Measurements from ENCODE around the gene PRKAR1B.

Gene PRKAR1B

GRCh38 chr7:690478-691360 is 36.4 kb downstream of the PRKAR1B start:
- DNase-seq, result no peak

GRCh38 chr7:685540-685939 is 41.5 kb downstream of the PRKAR1B start:
- no peak for DNase-seq

- DNase-seq, result no peak
Observed at GRCh38 chr7:684416-684815, 42.7 kb downstream of the PRKAR1B start.

- no peak for DNase-seq
Observed at GRCh38 chr7:683526-684205, 43.4 kb downstream of the PRKAR1B start.

GRCh38 chr7:682810-683209 is 44.3 kb downstream of the PRKAR1B start:
- no peak for DNase-seq

GRCh38 chr7:681551-682307 is 45.4 kb downstream of the PRKAR1B start:
- no peak for DNase-seq

- no peak for DNase-seq
Observed at GRCh38 chr7:680411-681127, 46.5 kb downstream of the PRKAR1B start.

- no peak for DNase-seq
Observed at GRCh38 chr7:676972-677385, 50.1 kb downstream of the PRKAR1B start.

GRCh38 chr7:676246-676971 is 50.7 kb downstream of the PRKAR1B start:
- no peak for DNase-seq

- DNase-seq, result no peak
Observed at GRCh38 chr7:674454-675410, 52.3 kb downstream of the PRKAR1B start.

GRCh38 chr7:673681-674453 is 53.2 kb downstream of the PRKAR1B start:
- no peak for DNase-seq

GRCh38 chr7:672891-673290 is 54.2 kb downstream of the PRKAR1B start:
- DNase-seq, result no peak

GRCh38 chr7:671415-672042 is 55.6 kb downstream of the PRKAR1B start:
- DNase-seq, result no peak

GRCh38 chr7:670501-671390 is 56.3 kb downstream of the PRKAR1B start:
- no peak for DNase-seq

- DNase-seq, result no peak
Observed at GRCh38 chr7:668958-669357, 58.1 kb downstream of the PRKAR1B start.

- no peak for DNase-seq
Observed at GRCh38 chr7:668139-668931, 58.7 kb downstream of the PRKAR1B start.

GRCh38 chr7:666454-667292 is 60.4 kb downstream of the PRKAR1B start:
- no peak for DNase-seq

All from NCI-H1048 (cell line).